Measurements from ENCODE around the gene NEGR1. TPM values are rescaled to one million over a fixed set of nuclear protein-coding genes. Genes with fewer than 3 reads are reported as not detected.

NEGR1 gene
- total RNA-seq, 1 donor from 2014 or later: 7.6 TPM

- Mint-ChIP-seq H3K4me3 (ENCODE audit: unreplicated experiment) (no peak overlapping the region), H3K27me3 (ENCODE audit: unreplicated experiment) (no peaks in the 10 kb centered on the region), H3K36me3 (ENCODE audit: unreplicated experiment) (no peaks in the 10 kb centered on the region), H3K9me3 (ENCODE audit: unreplicated experiment) (peaks cover 16% of the 10 kb centered on the region), H3K27ac (ENCODE audit: unreplicated experiment) (no peak overlapping the region), H3K4me1 (ENCODE audit: unreplicated experiment) (no peaks in the 10 kb centered on the region)
- TF ChIP-seq CTCF (IDR thresholded peaks at IDR 0.05): no peak
- no peak for DNase-seq (ENCODE audit: extremely low spot score, unreplicated experiment)
Measured at GRCh38 chr1:71698186-71698585, 584.2 kb downstream of the NEGR1 start.

- TF ChIP-seq CTCF (IDR thresholded peaks at IDR 0.05): no peak
- H3K36me3 Mint-ChIP-seq (ENCODE audit: unreplicated experiment): no peaks in the 10 kb centered on the region
- no peaks in the 10 kb centered on the region for H3K4me1 Mint-ChIP-seq (ENCODE audit: unreplicated experiment)
- no peaks in the 10 kb centered on the region for H3K27me3 Mint-ChIP-seq (ENCODE audit: unreplicated experiment)
- no peak for DNase-seq (ENCODE audit: extremely low spot score, unreplicated experiment)
- no peak overlapping the region for H3K27ac Mint-ChIP-seq (ENCODE audit: unreplicated experiment)
- H3K9me3 Mint-ChIP-seq (ENCODE audit: unreplicated experiment): no peaks in the 10 kb centered on the region
- no peak overlapping the region for H3K4me3 Mint-ChIP-seq (ENCODE audit: unreplicated experiment)
Measured at GRCh38 chr1:71695821-71696220, 586.5 kb downstream of the NEGR1 start.

- TF ChIP-seq CTCF (IDR thresholded peaks at IDR 0.05): no peak
- H3K27ac Mint-ChIP-seq (ENCODE audit: unreplicated experiment): no peak overlapping the region
- no peaks in the 10 kb centered on the region for H3K4me1 Mint-ChIP-seq (ENCODE audit: unreplicated experiment)
- H3K36me3 Mint-ChIP-seq (ENCODE audit: unreplicated experiment): no peaks in the 10 kb centered on the region
- H3K27me3 Mint-ChIP-seq (ENCODE audit: unreplicated experiment): no peaks in the 10 kb centered on the region
- no peak for DNase-seq (ENCODE audit: extremely low spot score, unreplicated experiment)
- H3K4me3 Mint-ChIP-seq (ENCODE audit: unreplicated experiment): no peak overlapping the region
- H3K9me3 Mint-ChIP-seq (ENCODE audit: unreplicated experiment): no peaks in the 10 kb centered on the region
Measured at GRCh38 chr1:71695084-71695483, 587.3 kb downstream of the NEGR1 start.

- no peaks in the 10 kb centered on the region for H3K27me3 Mint-ChIP-seq (ENCODE audit: unreplicated experiment)
- H3K4me1 Mint-ChIP-seq (ENCODE audit: unreplicated experiment): no peaks in the 10 kb centered on the region
- H3K27ac Mint-ChIP-seq (ENCODE audit: unreplicated experiment): no peak overlapping the region
- DNase-seq (ENCODE audit: extremely low spot score, unreplicated experiment): no peak
- H3K36me3 Mint-ChIP-seq (ENCODE audit: unreplicated experiment): no peaks in the 10 kb centered on the region
- no peaks in the 10 kb centered on the region for H3K9me3 Mint-ChIP-seq (ENCODE audit: unreplicated experiment)
- no peak for TF ChIP-seq CTCF (IDR thresholded peaks at IDR 0.05)
- H3K4me3 Mint-ChIP-seq (ENCODE audit: unreplicated experiment): no peak overlapping the region
Measured at GRCh38 chr1:71693581-71693980, 588.8 kb downstream of the NEGR1 start.

- Mint-ChIP-seq H3K36me3 (ENCODE audit: unreplicated experiment) (no peaks in the 10 kb centered on the region), H3K4me1 (ENCODE audit: unreplicated experiment) (no peaks in the 10 kb centered on the region), H3K4me3 (ENCODE audit: unreplicated experiment) (no peak overlapping the region), H3K27ac (ENCODE audit: unreplicated experiment) (no peak overlapping the region), H3K27me3 (ENCODE audit: unreplicated experiment) (no peaks in the 10 kb centered on the region), H3K9me3 (ENCODE audit: unreplicated experiment) (no peaks in the 10 kb centered on the region)
- no peak for DNase-seq (ENCODE audit: extremely low spot score, unreplicated experiment)
- TF ChIP-seq CTCF (IDR thresholded peaks at IDR 0.05): no peak
Measured at GRCh38 chr1:71689635-71690034, 592.7 kb downstream of the NEGR1 start.
